KMS-11 (cell line): ENCODE measurements around the gene PPP6C.

Experiments
- H2AFZ ChIP-seq: fragments of 200-600 bp; sonication (generic); 2 replicates; pipeline ENCODE4 v1.6.1; 2016; ENCODE audit warnings: antibody characterized with exemption, mixed run types, low read depth
- H3K27ac ChIP-seq: fragments of 200-600 bp; sonication (generic); 2 replicates; pipeline ENCODE4 v1.6.1; 2016; ENCODE audit warnings: mild to moderate bottlenecking, mixed run types
- H3K27me3 ChIP-seq: fragments of 200-600 bp; sonication (generic); 2 replicates; pipeline ENCODE4 v1.6.1; 2017; ENCODE audit warnings: mild to moderate bottlenecking, low read depth, mixed run types, moderate library complexity; ENCODE audit not compliant: insufficient read depth
- H3K36me3 ChIP-seq: fragments of 200-600 bp; sonication (generic); 2 replicates; pipeline ENCODE4 v1.6.1; 2017; ENCODE audit warnings: mild to moderate bottlenecking, mixed run types; ENCODE audit not compliant: insufficient read depth
- H3K4me1 ChIP-seq: fragments of 200-600 bp; sonication (generic); 2 replicates; pipeline ENCODE4 v1.6.1; 2016; ENCODE audit warnings: mild to moderate bottlenecking, low read depth, mixed run types; ENCODE audit not compliant: poor library complexity, severe bottlenecking
- H3K4me2 ChIP-seq: fragments of 200-600 bp; sonication (generic); 2 replicates; pipeline ENCODE4 v1.7.0; 2016; ENCODE audit warnings: mild to moderate bottlenecking, mixed run types
- H3K4me3 ChIP-seq: fragments of 200-600 bp; sonication (generic); IDR thresholded peaks from 2 replicates; pipeline ENCODE4 v1.6.1; 2017; ENCODE audit warnings: low read depth, low read length, mixed read lengths; ENCODE audit not compliant: insufficient read depth
- H3K79me2 ChIP-seq: fragments of 200-600 bp; sonication (generic); 2 replicates; pipeline ENCODE4 v1.6.1; 2016; ENCODE audit warnings: low read depth, mixed run types; ENCODE audit not compliant: insufficient read depth
- H3K9ac ChIP-seq: fragments of 200-600 bp; sonication (generic); 2 replicates; pipeline ENCODE4 v1.6.1; 2016; ENCODE audit warnings: mild to moderate bottlenecking, mixed run types
- H4K20me1 ChIP-seq: fragments of 200-600 bp; sonication (generic); 2 replicates; pipeline ENCODE4 v1.6.1; 2016; ENCODE audit warnings: mild to moderate bottlenecking, mixed run types; ENCODE audit not compliant: insufficient read depth
- CTCF ChIP-seq: fragments of 200-600 bp; sonication (generic); conservative IDR thresholded peaks from 2 replicates; pipeline ENCODE4 v1.6.1; 2017; ENCODE audit warnings: low read depth, mild to moderate bottlenecking, antibody characterized with exemption, low read length, moderate library complexity, mixed read lengths

PPP6C gene

GRCh38 chr9:125218621-125219020 lies 29.0 kb upstream of the PPP6C start:
- Histone ChIP-seq H3K79me2 (no peaks in the 10 kb centered on the region), H2AFZ (no peak overlapping the region), H3K36me3 (no peaks in the 10 kb centered on the region), H3K4me2 (no peak overlapping the region), H3K9ac (no peak overlapping the region), H3K27me3 (no peaks in the 10 kb centered on the region), H4K20me1 (no peaks in the 10 kb centered on the region), H3K4me1 (no peaks in the 10 kb centered on the region), H3K4me3 (no peak overlapping the region), H3K27ac (no peak overlapping the region)
- TF ChIP-seq CTCF, result no peak

DNA sequence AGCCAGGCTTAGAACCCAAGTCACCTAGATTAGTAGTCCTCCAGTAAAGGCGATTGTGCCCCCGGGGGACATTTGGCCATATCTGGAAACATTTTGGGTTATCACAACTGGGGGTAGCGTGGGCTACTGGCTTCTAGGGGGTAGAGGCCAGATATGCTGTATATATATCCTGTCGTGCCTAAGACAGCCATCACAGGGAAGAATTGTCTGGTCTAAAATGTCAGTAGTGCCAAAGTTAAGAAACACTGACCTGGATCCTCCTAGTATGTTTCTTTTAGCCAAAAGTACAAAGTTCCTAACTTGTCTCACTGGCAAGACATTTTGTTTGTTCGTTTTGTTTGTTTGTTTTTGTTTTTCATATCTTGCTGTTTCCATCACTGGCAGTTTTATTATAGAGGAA lies 24.6 kb upstream of the PPP6C start:
- no peaks in the 10 kb centered on the region for H3K36me3 ChIP-seq
- no peak for TF ChIP-seq CTCF
- H3K4me2 ChIP-seq, result no peak overlapping the region
- H3K4me3 ChIP-seq, result no peak overlapping the region
- H3K9ac ChIP-seq, result no peak overlapping the region
- no peak overlapping the region for H2AFZ ChIP-seq
- H3K79me2 ChIP-seq, result no peaks in the 10 kb centered on the region
- H3K27me3 ChIP-seq, result no peaks in the 10 kb centered on the region
- no peaks in the 10 kb centered on the region for H3K4me1 ChIP-seq
- H3K27ac ChIP-seq, result no peak overlapping the region
- H4K20me1 ChIP-seq, result no peaks in the 10 kb centered on the region

DNA sequence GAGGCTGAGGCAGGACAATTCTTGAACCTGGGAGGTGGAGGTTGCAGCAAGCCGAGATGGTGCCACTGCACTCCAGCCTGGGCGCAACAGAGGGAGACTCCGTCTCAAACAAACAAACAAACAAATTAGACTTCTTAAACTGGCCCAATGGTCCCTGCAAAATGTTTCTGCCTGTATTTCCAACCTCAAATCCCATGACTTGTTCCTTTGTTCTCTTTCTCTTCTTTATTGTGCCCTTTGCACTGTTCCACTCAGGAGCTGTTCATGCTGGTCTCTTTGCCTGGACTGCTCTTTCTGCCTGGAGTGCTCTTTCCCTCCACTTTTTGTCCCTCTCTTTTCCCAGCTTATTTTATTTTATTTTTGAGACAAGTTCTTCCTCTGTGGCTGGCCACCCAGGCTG lies 14.9 kb upstream of the PPP6C start:
- H3K79me2 ChIP-seq, result 0 out of 2 replicates have a peak, but pooled peaks cover 10% of the 10 kb centered on the region
- H3K4me2 ChIP-seq, result no peak overlapping the region
- H4K20me1 ChIP-seq, result no peaks in the 10 kb centered on the region
- no peaks in the 10 kb centered on the region for H3K36me3 ChIP-seq
- H3K4me3 ChIP-seq, result no peak overlapping the region
- H3K4me1 ChIP-seq, result peaks cover 9% of the 10 kb centered on the region
- no peak for TF ChIP-seq CTCF
- no peaks in the 10 kb centered on the region for H3K27me3 ChIP-seq
- no peak overlapping the region for H3K27ac ChIP-seq
- no peak overlapping the region for H3K9ac ChIP-seq
- H2AFZ ChIP-seq, result no peak overlapping the region

DNA sequence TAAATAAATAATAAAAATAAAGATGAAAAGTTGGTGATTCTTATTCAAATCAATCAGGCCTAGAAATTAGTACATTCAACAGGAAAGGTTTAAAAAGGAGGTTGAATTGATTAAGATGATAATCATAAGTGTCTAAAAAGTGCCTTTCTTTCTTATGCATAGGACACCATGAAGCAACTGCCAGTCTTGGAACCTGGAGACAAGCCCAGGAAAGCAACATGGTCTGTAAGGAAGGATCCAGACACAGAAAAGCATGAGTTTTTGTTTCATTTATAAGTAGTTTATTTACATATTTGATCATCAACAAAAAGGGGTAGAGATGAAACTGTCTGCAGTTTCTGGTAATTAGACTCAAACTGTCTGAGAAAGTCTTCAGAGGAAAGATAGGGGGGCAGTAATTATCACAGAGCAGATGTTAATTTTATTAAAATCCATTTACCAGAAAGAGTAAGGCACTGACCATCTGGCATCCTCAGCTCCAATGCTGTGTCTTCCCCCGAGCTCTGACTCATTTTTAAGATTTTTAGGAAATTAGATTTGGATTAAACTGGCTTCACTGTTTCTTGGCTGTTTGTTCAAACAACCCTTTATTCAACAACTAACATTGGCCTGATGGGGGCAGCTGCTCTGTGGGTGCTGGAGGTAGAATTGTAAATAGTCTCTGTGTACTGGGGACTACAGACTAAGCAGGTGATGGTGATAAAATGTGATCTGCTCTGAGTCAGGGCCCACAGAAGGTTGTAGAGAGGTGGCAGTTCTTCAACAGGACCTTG lies 13.4 kb upstream of the PPP6C start:
- H3K79me2 ChIP-seq, result 0 out of 2 replicates have a peak, but pooled peaks cover 10% of the 10 kb centered on the region
- no peak overlapping the region for H3K9ac ChIP-seq
- no peaks in the 10 kb centered on the region for H3K27me3 ChIP-seq
- TF ChIP-seq CTCF, result no peak
- H2AFZ ChIP-seq, result no peak overlapping the region
- peaks cover 11% of the 10 kb centered on the region for H3K4me1 ChIP-seq
- no peak overlapping the region for H3K27ac ChIP-seq
- H3K36me3 ChIP-seq, result no peaks in the 10 kb centered on the region
- no peak overlapping the region for H3K4me2 ChIP-seq
- H4K20me1 ChIP-seq, result no peaks in the 10 kb centered on the region
- H3K4me3 ChIP-seq, result no peak overlapping the region
